ENCODE results near the gene CPNE7. TPM values are rescaled to one million over a fixed set of nuclear protein-coding genes. Genes with fewer than 3 reads are reported as not detected.

The CPNE7 gene
- total and polyA plus RNA-seq, 2 of the 8 experiments (the other 6 are each of a cell fraction or from before 2014, with no cell fraction given): 10.0 to 23.7 TPM

GRCh38 chr16:89623511-89624261, 48.1 kb downstream of the CPNE7 start (continued):
- TF ChIP-seq PHF8 (conservative IDR thresholded peaks at IDR 0.05; ENCODE audit: low read depth, low read length): no peak

Data from H1 (cell line).